Tibial nerve (tissue), 4 donors: ENCODE results near the gene TRIM41. TPM values are rescaled to one million over a fixed set of nuclear protein-coding genes. Genes with fewer than 3 reads are reported as not detected.
A peak's percentile ranks its signal among the peaks of the same experiment; 100 is the strongest.

ENCODE experiments used
- DNase-seq, 2 donors: peaks; one replicate each; pipeline ENCODE4 v3.0.0-alpha.2; 2019; ENCODE audit warnings: low spot score in 2 of 2
- H3K27ac ChIP-seq, 4 donors: fragments of 200-600 bp; sonication (generic) in 3 of 4; one replicate each; pipeline ENCODE4 v1.5.1; 2017 to 2019; ENCODE audit warnings: mild to moderate bottlenecking in 1 of 4
- H3K27me3 ChIP-seq, 2 donors: fragments of 200-600 bp; sonication (generic) in 1 of 2; one replicate each; pipeline versions ENCODE4 v1.5.1 to v1.6.0; 2017 to 2019
- H3K36me3 ChIP-seq, 3 donors: fragments of 200-600 bp; sonication (generic); one replicate each; pipeline ENCODE4 v1.5.1; 2018 to 2019
- H3K4me1 ChIP-seq, 4 donors: fragments of 200-600 bp; sonication (generic) in 3 of 4; one replicate each; pipeline ENCODE4 v1.5.1; 2017 to 2019
- H3K4me3 ChIP-seq, 4 donors: fragments of 200-600 bp; sonication (generic) in 3 of 4; one replicate each; pipeline ENCODE4 v1.5.1; 2017 to 2019; ENCODE audit warnings: mild to moderate bottlenecking in 1 of 4, moderate library complexity in 1 of 4
- H3K9me3 ChIP-seq, 4 donors: fragments of 200-600 bp; sonication (generic) in 3 of 4; one replicate each; pipeline ENCODE4 v1.5.1; 2017 to 2019
- CTCF ChIP-seq, 5 experiments: fragments of 200-600 bp in 3 of 5; fragments of 450-650 bp in 2 of 5; sonication (generic) in 3 of 5; IDR thresholded peaks; one replicate each; pipeline ENCODE4 v1.5.1; 2016 to 2019; ENCODE audit warnings: antibody characterized with exemption in 5 of 5, mild to moderate bottlenecking in 3 of 5, moderate library complexity in 2 of 5
- EP300 ChIP-seq, 2 donors: sonication (generic); formaldehyde crosslinking; IDR thresholded peaks; one replicate each; pipeline ENCODE4 v1.6.1; 2017; ENCODE audit warnings: antibody characterized with exemption in 2 of 2, mild to moderate bottlenecking in 1 of 2
- POLR2A ChIP-seq, 2 donors: fragments of 450-650 bp; IDR thresholded peaks; one replicate each; pipeline ENCODE4 v1.6.1; 2017; ENCODE audit warnings: antibody characterized with exemption in 2 of 2, mild to moderate bottlenecking in 2 of 2, moderate library complexity in 2 of 2
- WGBS, 2 donors: methylation state at CpG; one replicate each; pipeline ENCODE4 v1.1.5; 2018; 5-methylcytosine and 5-hydroxymethylcytosine counted together
- total RNA-seq, 4 donors: library from RNA; depleted of rRNA; stranded (reverse); fragments of >200 nt; gene quantifications; one replicate each; pipeline ENCODE4 v1.1.0, GENCODE V29; 2016

TRIM41 gene
- total RNA-seq, 4 donors from 2014 or later = 17.9 to 25.7 (median 22.7) TPM

DNA sequence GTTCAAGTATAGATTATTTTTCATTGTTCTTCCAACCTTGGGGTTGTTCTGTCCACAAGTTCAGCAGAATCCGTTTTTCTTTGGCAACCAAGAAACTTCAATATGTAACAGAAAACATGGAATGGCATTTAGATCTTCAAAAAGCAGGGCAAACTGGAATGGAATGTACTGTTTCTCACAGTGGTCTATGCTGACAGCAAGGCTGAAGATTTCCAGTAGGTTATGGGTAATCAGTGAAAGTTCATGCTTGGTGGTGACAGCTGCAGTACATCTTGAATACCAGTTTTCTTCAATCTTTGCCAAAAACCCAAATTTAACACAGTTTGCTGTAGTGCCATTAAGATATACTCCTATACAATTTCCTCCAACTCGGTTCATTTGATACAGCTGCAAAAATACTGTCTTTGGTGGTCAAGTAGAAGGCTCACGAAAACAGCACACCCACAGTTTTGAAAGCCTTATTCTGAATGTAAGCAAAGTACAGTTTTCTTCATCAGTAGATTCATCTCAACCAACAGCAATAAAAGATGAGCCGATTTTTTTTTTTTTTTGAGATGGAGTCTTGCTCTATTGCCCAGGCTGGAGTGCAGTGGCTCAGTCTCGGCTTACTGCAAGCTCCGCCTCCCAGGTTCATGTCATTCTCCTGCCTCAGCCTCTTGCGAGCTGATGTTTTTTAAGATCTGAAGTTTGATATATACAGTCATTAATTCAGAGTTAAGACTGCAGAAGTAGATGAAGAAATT, 32.9 kb downstream of the TRIM41 start:
- Histone ChIP-seq H3K9me3 (no peaks in the 10 kb centered on the region), H3K27ac (no peak overlapping the region), H3K4me1 (peaks cover 0 to 96% (median 37%) of the 10 kb centered on the region in 4 donors), H3K4me3 (no peak overlapping the region), H3K36me3 (peaks cover 0 to 22% (median 0%) of the 10 kb centered on the region in 3 donors), H3K27me3 (no peaks in the 10 kb centered on the region)
- no peak for TF ChIP-seq CTCF (IDR thresholded peaks at IDR 0.05)
- no peak for TF ChIP-seq EP300 (IDR thresholded peaks at IDR 0.05)
- WGBS, 2 donors = 73 to 77% methylated on average over 7 of the region's 7 CpGs
- DNase-seq = no peak

- Histone ChIP-seq H3K4me1 (peaks cover 0 to 82% (median 39%) of the 10 kb centered on the region in 4 donors), H3K27ac (no peak overlapping the region), H3K27me3 (no peaks in the 10 kb centered on the region), H3K9me3 (no peaks in the 10 kb centered on the region), H3K4me3 (peak overlapping the region in 2 of 4 donors; percentile 75 to 90), H3K36me3 (peaks cover 0 to 15% (median 0%) of the 10 kb centered on the region in 3 donors)
- no peak for DNase-seq
- WGBS, 2 donors = 50 to 51% methylated on average over 3 of the region's 3 CpGs
- no peak for TF ChIP-seq CTCF (IDR thresholded peaks at IDR 0.05)
- no peak for TF ChIP-seq EP300 (IDR thresholded peaks at IDR 0.05)
- no peak for TF ChIP-seq POLR2A (IDR thresholded peaks at IDR 0.05)
Measured at GRCh38 chr5:181258576-181258975, 35.5 kb downstream of the TRIM41 start.

GRCh38 chr5:181259283-181259682, 36.2 kb downstream of the TRIM41 start:
- no peak for DNase-seq
- H3K27me3 ChIP-seq = no peaks in the 10 kb centered on the region
- no peak for TF ChIP-seq CTCF (IDR thresholded peaks at IDR 0.05)
- H3K9me3 ChIP-seq = no peaks in the 10 kb centered on the region
- 44 to 46% methylated on average over 2 of the region's 2 CpGs for WGBS, 2 donors
- peaks cover 0 to 75% (median 39%) of the 10 kb centered on the region in 4 donors for H3K4me1 ChIP-seq
- peak overlapping the region in 2 of 4 donors; percentile 97 to 100 for H3K27ac ChIP-seq
- H3K4me3 ChIP-seq = peak overlapping the region; percentile 55 to 93 (median 82)
- peaks cover 0 to 15% (median 0%) of the 10 kb centered on the region in 3 donors for H3K36me3 ChIP-seq

- TF ChIP-seq CTCF (IDR thresholded peaks at IDR 0.05) = no peak
- TF ChIP-seq EP300 (IDR thresholded peaks at IDR 0.05) = no peak
- no peak for TF ChIP-seq POLR2A (IDR thresholded peaks at IDR 0.05)
- WGBS, 2 donors = 2 to 3% methylated on average over 26 of the region's 26 CpGs
- peaks cover 0 to 16% (median 0%) of the 10 kb centered on the region in 3 donors for H3K36me3 ChIP-seq
- no peak for DNase-seq
- no peaks in the 10 kb centered on the region for H3K27me3 ChIP-seq
- H3K27ac ChIP-seq = peak overlapping the region; percentile 77 to 100 (median 98)
- H3K4me3 ChIP-seq = peak overlapping the region; percentile 55 to 93 (median 82)
- H3K4me1 ChIP-seq = peaks cover 0 to 67% (median 39%) of the 10 kb centered on the region in 4 donors
- H3K9me3 ChIP-seq = no peaks in the 10 kb centered on the region
Measured at GRCh38 chr5:181259974-181260719, 37.1 kb downstream of the TRIM41 start.
